ENCODE data around the gene CEMIP.

CEMIP gene

GRCh38 chr15:80880086-80880485, 100.9 kb downstream of the CEMIP start:
- no peak for DNase-seq

- no peak for DNase-seq
These were observed 104.5 kb downstream of the CEMIP start for GRCh38 chr15:80883641-80884040.

GRCh38 chr15:80885016-80885579, 105.9 kb downstream of the CEMIP start:
- no peak for DNase-seq

GRCh38 chr15:80887148-80887547, 108.0 kb downstream of the CEMIP start:
- DNase-seq = no peak

GRCh38 chr15:80888846-80889245, 109.7 kb downstream of the CEMIP start:
- no peak for DNase-seq

GRCh38 chr15:80890341-80891005, 111.3 kb downstream of the CEMIP start:
- DNase-seq = no peak

GRCh38 chr15:80891006-80891405, 111.8 kb downstream of the CEMIP start:
- no peak for DNase-seq

- DNase-seq = no peak
These were observed 113.2 kb downstream of the CEMIP start for GRCh38 chr15:80892414-80892813.

- DNase-seq = no peak
These were observed 114.6 kb downstream of the CEMIP start for GRCh38 chr15:80893777-80894176.

GRCh38 chr15:80895091-80895490, 115.9 kb downstream of the CEMIP start:
- DNase-seq = no peak

- DNase-seq = no peak
These were observed 116.8 kb downstream of the CEMIP start for GRCh38 chr15:80895965-80896364.

- no peak for DNase-seq
These were observed 118.9 kb downstream of the CEMIP start for GRCh38 chr15:80898040-80898439.

- DNase-seq = peak in 7 of 56 donors; percentile 2 to 53 (median 16)
These were observed 123.2 kb downstream of the CEMIP start for GRCh38 chr15:80902298-80902801.

- no peak for DNase-seq
These were observed 125.8 kb downstream of the CEMIP start for GRCh38 chr15:80904998-80905397.

GRCh38 chr15:80906159-80906766, 127.1 kb downstream of the CEMIP start:
- no peak for DNase-seq

GRCh38 chr15:80911821-80912220, 132.7 kb downstream of the CEMIP start:
- no peak for DNase-seq

- no peak for DNase-seq
These were observed 133.5 kb downstream of the CEMIP start for GRCh38 chr15:80912673-80913072.

GRCh38 chr15:80913541-80913940, 134.4 kb downstream of the CEMIP start:
- no peak for DNase-seq

GRCh38 chr15:80915472-80915871, 136.3 kb downstream of the CEMIP start:
- no peak for DNase-seq

GRCh38 chr15:80916056-80916455, 136.9 kb downstream of the CEMIP start:
- DNase-seq = no peak

GRCh38 chr15:80918196-80918783, 139.1 kb downstream of the CEMIP start:
- DNase-seq = no peak

- no peak for DNase-seq
These were observed 141.1 kb downstream of the CEMIP start for GRCh38 chr15:80920271-80920699.
